ENCODE results near the gene EN2. TPM values are rescaled to one million over a fixed set of nuclear protein-coding genes. Genes with fewer than 3 reads are reported as not detected.

Gene EN2
- total and polyA plus RNA-seq, 10 of the 15 experiments (the other 5 are each of a cell fraction or from before 2014, with no cell fraction given): not detected

GRCh38 chr7:155408651-155409586 lies 49.0 kb upstream of the EN2 start:
- no TSS peak for BruUV-seq (replicated peaks)
- WGBS (ENCODE audit: insufficient coverage, insufficient replicate concordance, low lambda C conversion rate, missing lambda C conversion rate): 40% methylated on average over 35 of the region's 38 CpGs
- POLR2A ChIA-PET: no interaction called here
- H3K9ac ChIP-seq (ENCODE audit: control insufficient read depth, insufficient read depth, low read length): no peak overlapping the region
- H3K27me3 ChIP-seq (replicated peaks in 1 of 2; ENCODE audit: control insufficient read depth in 2 of 2, insufficient read depth in 2 of 2, low read length in 1 of 2): no peaks in the 10 kb centered on the region; a peak in 2 of 4 replicates
- FAIRE-seq (no peak), ATAC-seq (no peak; the same call in 2 of the 3 replicates), DNase-seq (ENCODE audit: low read depth, low spot score) (no peak)
- no peaks in the 10 kb centered on the region for H4K20me1 ChIP-seq (ENCODE audit: control insufficient read depth, insufficient read depth)
- in situ Hi-C loops (cut with MboI) (no loop called here), intact Hi-C loops (cut with micrococcal nuclease; ENCODE audit: unreplicated experiment) (no loop called here)
- no peaks in the 10 kb centered on the region for H3K9me3 ChIP-seq (replicated peaks; ENCODE audit: control insufficient read depth, insufficient read depth, low read length)
- no peaks in the 10 kb centered on the region for H3K79me2 ChIP-seq (ENCODE audit: control insufficient read depth, insufficient read depth, low read length)
- H3K27ac ChIP-seq (ENCODE audit: control insufficient read depth, insufficient read depth): no peak overlapping the region
- no peak overlapping the region for H3K4me2 ChIP-seq (ENCODE audit: control insufficient read depth, insufficient read depth)
- H3K36me3 ChIP-seq (ENCODE audit: control insufficient read depth in 2 of 2, insufficient read depth in 2 of 2, low read length in 1 of 2): no peaks in the 10 kb centered on the region
- no peak overlapping the region for H2AFZ ChIP-seq (ENCODE audit: control insufficient read depth, low read depth, low read length)
- CTCF ChIA-PET: no interaction called here
- RAD21 ChIA-PET (ENCODE audit: unreplicated experiment): no interaction called here
- no peaks in the 10 kb centered on the region for H3K4me1 ChIP-seq (ENCODE audit: control insufficient read depth, insufficient read depth, low read length)
- no peak overlapping the region for H3K4me3 ChIP-seq
- SMC1A ChIA-PET (ENCODE audit: uncharacterized antibody, unreplicated experiment): no interaction called here
- no peak for TF ChIP-seq BCL11A (IDR thresholded peaks at IDR 0.05; ENCODE audit: low read depth, low read length)
- TF ChIP-seq TARDBP (IDR thresholded peaks at IDR 0.05; ENCODE audit: borderline replicate concordance): no peak
- TF ChIP-seq SREBF1 (IDR thresholded peaks at IDR 0.05; ENCODE audit: low read length): no peak
- TF ChIP-seq ZBTB40 (IDR thresholded peaks at IDR 0.05; ENCODE audit: borderline replicate concordance): no peak
- no peak for TF ChIP-seq MYC (IDR thresholded peaks at IDR 0.05; ENCODE audit: insufficient read depth, insufficient read length, insufficient replicate concordance, low read length, severe bottlenecking)
- no peak for TF ChIP-seq KAT2A (conservative IDR thresholded peaks at IDR 0.05; ENCODE audit: control insufficient read depth, low read depth, low read length)
- TF ChIP-seq TBL1XR1 (IDR thresholded peaks at IDR 0.05; ENCODE audit: low read depth, low read length): no peak
- TF ChIP-seq E2F4 (IDR thresholded peaks at IDR 0.05; ENCODE audit: low read depth, low read length): no peak
- TF ChIP-seq CEBPZ (IDR thresholded peaks at IDR 0.05; ENCODE audit: low read depth, low read length): no peak
- no peak for TF ChIP-seq RAD51 (IDR thresholded peaks at IDR 0.05)
- TF ChIP-seq ZNF274 (IDR thresholded peaks at IDR 0.05; ENCODE audit: insufficient read depth, insufficient read length): no peak
- TF ChIP-seq RAD21 (IDR thresholded peaks at IDR 0.05; ENCODE audit: insufficient read depth, low read depth, low read length): no peak
- no peak for TF ChIP-seq ZBTB33 (IDR thresholded peaks at IDR 0.05)
